HG03196 (cell line): ENCODE measurements around the gene RIN1.
A peak's percentile ranks its signal among the peaks of the same experiment; 100 is the strongest.
"Not testable (repeated sequence)": the region's sequence is repeated elsewhere in the genome, so short reads cannot be mapped to it uniquely, and the experiment has no call there.

Source experiments
- ATAC-seq: cut with Tn5 transposase; IDR thresholded peaks from one replicate; pipeline ENCODE4 v1.9.1; 2021; ENCODE audit not compliant: unreplicated experiment

The RIN1 gene, protein sequence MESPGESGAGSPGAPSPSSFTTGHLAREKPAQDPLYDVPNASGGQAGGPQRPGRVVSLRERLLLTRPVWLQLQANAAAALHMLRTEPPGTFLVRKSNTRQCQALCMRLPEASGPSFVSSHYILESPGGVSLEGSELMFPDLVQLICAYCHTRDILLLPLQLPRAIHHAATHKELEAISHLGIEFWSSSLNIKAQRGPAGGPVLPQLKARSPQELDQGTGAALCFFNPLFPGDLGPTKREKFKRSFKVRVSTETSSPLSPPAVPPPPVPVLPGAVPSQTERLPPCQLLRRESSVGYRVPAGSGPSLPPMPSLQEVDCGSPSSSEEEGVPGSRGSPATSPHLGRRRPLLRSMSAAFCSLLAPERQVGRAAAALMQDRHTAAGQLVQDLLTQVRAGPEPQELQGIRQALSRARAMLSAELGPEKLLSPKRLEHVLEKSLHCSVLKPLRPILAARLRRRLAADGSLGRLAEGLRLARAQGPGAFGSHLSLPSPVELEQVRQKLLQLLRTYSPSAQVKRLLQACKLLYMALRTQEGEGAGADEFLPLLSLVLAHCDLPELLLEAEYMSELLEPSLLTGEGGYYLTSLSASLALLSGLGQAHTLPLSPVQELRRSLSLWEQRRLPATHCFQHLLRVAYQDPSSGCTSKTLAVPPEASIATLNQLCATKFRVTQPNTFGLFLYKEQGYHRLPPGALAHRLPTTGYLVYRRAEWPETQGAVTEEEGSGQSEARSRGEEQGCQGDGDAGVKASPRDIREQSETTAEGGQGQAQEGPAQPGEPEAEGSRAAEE

GRCh38 chr11:66336234-66337102 is at the start of gene RIN1:
TSS of gene RIN1 (minus strand) at chr11:66336434. CDS start at chr11:66336402, 32 bp downstream.
- ATAC-seq, result peak; percentile 49

DNA sequence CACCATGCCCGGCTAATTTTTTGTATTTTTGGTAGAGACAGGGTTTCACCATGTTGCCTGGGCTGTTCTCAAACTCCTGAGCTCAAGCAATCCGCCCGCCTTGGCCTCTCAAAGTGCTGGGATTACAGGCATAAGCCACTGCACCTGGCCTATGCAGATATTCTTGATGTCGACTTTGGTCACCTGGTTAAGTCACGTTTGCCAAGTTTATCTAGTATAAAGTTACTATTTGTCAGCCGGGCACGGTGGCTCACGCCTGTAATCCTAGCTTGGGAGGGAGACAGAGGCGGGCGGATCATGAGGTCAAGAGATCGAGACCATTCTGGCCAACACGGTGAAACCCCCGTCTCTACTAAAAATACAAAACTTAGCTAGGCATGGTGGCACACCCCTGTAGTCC is 48.1 kb upstream of the RIN1 start:
- not testable (repeated sequence) for ATAC-seq

GRCh38 chr11:66380264-66380663 is 44.0 kb upstream of the RIN1 start:
- not testable (repeated sequence) for ATAC-seq

DNA sequence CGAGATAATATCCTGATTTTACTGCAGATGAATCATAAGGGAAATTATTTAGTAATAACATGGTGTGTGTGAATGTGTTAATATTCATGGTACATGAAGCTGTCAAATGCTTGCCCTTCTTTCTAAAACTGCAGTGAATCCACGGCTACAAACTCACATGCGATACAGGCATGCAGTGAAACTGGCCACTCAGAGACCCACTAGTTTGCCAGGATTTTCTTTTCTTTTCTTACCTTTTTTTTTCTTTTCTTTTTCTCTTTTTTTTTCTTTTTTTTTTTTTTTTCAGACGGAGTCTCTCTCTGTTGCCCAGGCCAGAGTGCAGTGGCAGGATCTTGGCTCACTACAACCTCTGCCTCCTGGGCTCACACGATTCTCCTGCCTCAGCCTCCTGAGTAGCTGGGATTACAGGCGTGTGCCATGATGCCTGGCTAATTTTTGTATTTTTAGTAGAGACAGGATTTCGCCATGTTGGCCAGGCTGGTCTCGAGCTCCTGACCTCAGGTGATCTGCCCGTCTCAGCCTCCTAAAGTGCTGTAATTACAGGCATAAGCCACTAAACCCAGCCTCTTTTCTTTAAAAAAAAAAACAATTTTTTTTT is 37.6 kb upstream of the RIN1 start:
- not testable (repeated sequence) for ATAC-seq

GRCh38 chr11:66373265-66373664 is 37.0 kb upstream of the RIN1 start:
- no peak for ATAC-seq

- ATAC-seq, result peak; percentile 49
Observed at GRCh38 chr11:66371627-66372415, 35.6 kb upstream of the RIN1 start, which contains the start of gene SLC29A2. TSS of gene SLC29A2 (minus strand) at chr11:66371760. CDS start at chr11:66371591, 169 bp downstream.

DNA sequence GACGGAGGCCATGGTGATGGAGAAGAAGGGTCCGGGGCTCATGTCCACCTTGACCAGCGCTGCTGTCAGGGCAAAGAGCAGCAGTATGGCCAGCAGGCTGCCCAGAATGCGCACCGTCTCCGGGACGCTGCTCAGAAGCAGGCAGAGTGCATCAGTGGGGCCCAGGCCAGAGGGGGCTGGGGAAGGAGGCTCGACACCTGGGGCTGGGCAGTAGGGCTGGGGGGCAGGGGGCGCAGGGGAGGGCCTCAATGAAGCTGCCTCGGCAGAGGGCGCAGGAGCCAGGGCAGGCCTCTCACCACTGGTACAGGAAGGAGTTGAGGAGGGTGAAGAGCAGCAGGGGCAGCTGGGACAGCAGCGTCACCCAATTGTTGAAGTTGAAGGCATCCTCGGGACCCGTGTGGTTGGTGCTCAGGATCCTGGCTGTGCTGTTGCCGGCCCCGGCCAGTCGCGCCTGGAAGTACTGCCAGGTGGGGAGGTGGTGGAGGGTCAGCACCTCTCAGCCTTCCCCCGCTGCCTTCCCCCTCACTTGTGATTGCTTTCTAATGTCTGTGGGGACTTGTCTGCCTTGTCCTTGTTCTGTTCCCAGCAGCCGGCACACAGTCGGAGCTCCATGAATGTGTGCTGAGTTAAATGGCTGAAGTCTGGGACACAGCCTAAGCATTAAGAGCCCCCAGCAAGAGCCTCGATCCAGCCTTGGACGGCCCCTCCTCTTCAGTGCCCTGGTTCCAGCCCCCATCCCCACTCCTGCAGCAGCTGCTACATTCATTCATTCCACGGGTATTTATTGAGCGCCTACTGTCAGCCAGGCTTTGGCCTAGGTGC is 33.0 kb upstream of the RIN1 start:
- no peak for ATAC-seq

GRCh38 chr11:66368484-66368883 is 32.2 kb upstream of the RIN1 start:
- ATAC-seq, result no peak

GRCh38 chr11:66367561-66368312 is 31.5 kb upstream of the RIN1 start:
- no peak for ATAC-seq

DNA sequence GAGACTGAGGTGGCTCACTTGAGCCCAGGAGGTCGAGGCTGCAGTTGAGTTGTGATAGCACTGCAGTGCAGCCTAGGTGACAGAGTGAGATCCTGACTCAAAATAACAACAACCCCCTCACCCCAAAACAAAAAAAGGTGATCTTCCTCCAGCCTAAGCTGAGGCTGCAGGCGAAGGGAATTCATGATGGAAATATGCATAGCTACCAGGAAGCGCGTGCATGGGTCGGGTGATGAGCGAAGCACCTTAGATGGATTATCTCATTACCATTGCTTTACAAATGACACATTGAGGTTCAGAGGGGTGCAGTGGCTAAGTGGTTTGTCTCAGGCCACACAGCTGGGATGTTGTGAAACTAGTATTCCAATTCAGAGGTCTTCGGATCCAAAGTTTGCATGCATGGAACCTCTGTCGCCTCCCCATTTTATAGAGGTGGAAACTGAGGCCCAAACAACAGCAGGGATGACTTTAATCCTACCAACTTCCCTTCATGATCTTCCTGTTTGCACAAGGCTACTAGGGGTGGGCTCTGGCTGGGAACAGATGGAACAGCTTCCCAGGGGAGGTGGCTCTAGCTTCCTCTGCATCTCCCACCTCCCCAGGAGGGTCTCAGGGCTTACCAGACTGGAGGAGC is 30.7 kb upstream of the RIN1 start:
- ATAC-seq, result no peak

DNA sequence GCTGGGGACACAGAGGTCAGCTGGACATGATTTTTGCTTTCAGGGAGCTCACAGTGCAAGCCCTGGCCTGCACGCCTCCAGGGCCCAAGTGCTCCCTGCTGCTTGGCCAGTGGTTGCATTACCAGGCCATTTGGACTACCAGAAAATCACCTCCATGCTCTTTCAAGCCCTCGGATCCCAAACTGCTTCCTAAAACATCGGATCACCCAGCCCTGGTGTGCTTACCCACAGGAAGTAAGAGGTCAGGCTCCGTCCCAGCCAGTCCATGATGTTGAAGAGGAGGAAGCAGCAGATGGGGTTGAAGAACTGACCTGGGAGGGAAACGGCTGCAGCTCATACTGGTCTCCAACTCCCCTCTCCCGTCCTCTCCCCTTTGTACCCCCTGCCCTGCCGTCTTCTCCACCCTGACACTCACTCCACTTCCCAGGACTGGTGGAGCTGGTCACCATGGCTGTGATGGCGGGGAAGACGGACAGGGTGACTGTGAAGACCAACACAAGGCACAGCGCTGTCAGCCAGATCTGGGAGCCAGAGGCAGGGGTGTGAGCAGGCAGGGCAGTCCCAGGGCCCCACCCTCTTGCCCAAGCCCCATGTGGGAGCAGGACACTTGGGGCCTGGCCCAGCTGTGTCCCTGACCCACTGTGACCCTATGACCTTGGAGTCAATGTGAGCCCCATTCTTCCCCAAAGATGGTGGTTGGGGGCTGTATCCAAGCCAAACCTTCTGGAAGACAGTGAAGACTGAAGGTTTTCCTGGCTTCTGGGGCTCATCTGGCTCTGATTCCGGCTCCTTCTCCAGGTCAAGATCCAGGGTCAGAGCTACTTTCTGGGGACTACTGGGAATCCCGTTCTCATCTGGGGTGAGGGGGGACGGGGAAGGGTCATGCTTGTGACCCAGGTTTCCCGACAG is 29.7 kb upstream of the RIN1 start:
- ATAC-seq, result no peak

- no peak for ATAC-seq
Observed at GRCh38 chr11:66365166-66365565, 28.9 kb upstream of the RIN1 start.

- ATAC-seq, result no peak
Observed at GRCh38 chr11:66363805-66364535, 27.7 kb upstream of the RIN1 start.

DNA sequence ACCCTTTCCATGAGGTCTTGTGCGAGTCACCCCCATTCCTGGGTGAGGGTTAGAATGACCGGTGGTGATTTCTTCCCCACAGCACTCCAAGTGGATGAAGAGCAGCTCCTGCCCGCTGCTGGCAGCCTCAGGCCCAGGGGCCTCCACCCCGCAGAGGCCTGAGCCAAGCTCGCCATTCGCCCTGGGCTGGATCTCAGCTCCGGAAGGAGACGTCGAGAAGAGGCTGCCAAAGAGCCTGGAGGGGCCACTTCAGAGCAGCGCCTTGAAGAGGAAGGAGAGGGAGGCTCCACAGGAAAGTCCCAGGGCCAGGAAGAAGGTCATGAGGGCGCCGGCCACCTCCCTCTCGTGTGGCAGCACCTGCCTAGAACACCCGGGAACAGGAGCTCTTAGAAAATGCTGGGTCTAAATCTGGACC is 27.0 kb upstream of the RIN1 start:
- no peak for ATAC-seq

GRCh38 chr11:66362481-66363147 is 26.4 kb upstream of the RIN1 start:
- no peak for ATAC-seq
